Femur (tissue), 1 donor: ENCODE results near the gene ACBD3.
"Not testable (repeated sequence)": the region's sequence is repeated elsewhere in the genome, so short reads cannot be mapped to it uniquely, and the experiment has no call there.

Experiments
- DNase-seq: peaks from one replicate; pipeline ENCODE4 v3.0.0-alpha.2; 2017

The ACBD3 gene

GRCh38 chr1:226186124-226187018, at the start of gene ACBD3:
ACBD3 (minus strand) TSS chr1:226186741; CDS start chr1:226186675, 66 bp downstream.
- DNase-seq, result peak; percentile 95

GRCh38 chr1:226233806-226234205, 47.3 kb upstream of the ACBD3 start:
- no peak for DNase-seq

GRCh38 chr1:226233293-226233692, 46.8 kb upstream of the ACBD3 start:
- DNase-seq, result no peak

- no peak for DNase-seq
These were observed 40.1 kb upstream of the ACBD3 start for GRCh38 chr1:226226601-226227000.

GRCh38 chr1:226223786-226224244, 37.3 kb upstream of the ACBD3 start:
- DNase-seq, result no peak

GRCh38 chr1:226223157-226223785, 36.7 kb upstream of the ACBD3 start, which contains the start of gene MIXL1:
MIXL1 (plus strand) TSS chr1:226223664; CDS start chr1:226223682, 18 bp downstream.
- no peak for DNase-seq

GRCh38 chr1:226222686-226223085, 36.1 kb upstream of the ACBD3 start:
- DNase-seq, result no peak

GRCh38 chr1:226220473-226221189, 34.1 kb upstream of the ACBD3 start:
- no peak for DNase-seq

- DNase-seq, result no peak
These were observed 30.7 kb upstream of the ACBD3 start for GRCh38 chr1:226217273-226217672.

- DNase-seq, result no peak
These were observed 29.5 kb upstream of the ACBD3 start for GRCh38 chr1:226216056-226216455.

GRCh38 chr1:226215239-226215638, 28.7 kb upstream of the ACBD3 start:
- no peak for DNase-seq

GRCh38 chr1:226212545-226212944, 26.0 kb upstream of the ACBD3 start:
- DNase-seq, result no peak

GRCh38 chr1:226211181-226211821, 24.8 kb upstream of the ACBD3 start:
- DNase-seq, result no peak

GRCh38 chr1:226210571-226211176, 24.1 kb upstream of the ACBD3 start:
- no peak for DNase-seq

GRCh38 chr1:226209307-226210059, 22.9 kb upstream of the ACBD3 start:
- no peak for DNase-seq

- no peak for DNase-seq
These were observed 20.5 kb upstream of the ACBD3 start for GRCh38 chr1:226207048-226207447.

GRCh38 chr1:226204198-226204597, 17.7 kb upstream of the ACBD3 start:
- DNase-seq, result no peak

- DNase-seq, result no peak
These were observed 17.1 kb upstream of the ACBD3 start for GRCh38 chr1:226203655-226204054.

- no peak for DNase-seq
These were observed 16.7 kb upstream of the ACBD3 start for GRCh38 chr1:226203240-226203639.

- DNase-seq, result not testable (repeated sequence)
These were observed 16.1 kb upstream of the ACBD3 start for GRCh38 chr1:226202666-226203065.

GRCh38 chr1:226202246-226202645, 15.7 kb upstream of the ACBD3 start:
- DNase-seq, result no peak
